HUES6 (cell line): ENCODE results near the gene CYP24A1.

Experiments used
- H3K27ac ChIP-seq: 2 replicates; pipeline ENCODE4 v1.7.0; 2013; ENCODE audit warnings: low read depth, mild to moderate bottlenecking, low read length, inconsistent platforms
- H3K27me3 ChIP-seq: 2 replicates; pipeline ENCODE4 v1.6.1; 2013; ENCODE audit warnings: low read length; ENCODE audit not compliant: control insufficient read depth, insufficient read depth
- H3K36me3 ChIP-seq: 2 replicates; pipeline ENCODE4 v1.6.1; 2013; ENCODE audit warnings: low read length; ENCODE audit not compliant: control insufficient read depth, insufficient read depth
- H3K4me1 ChIP-seq: 2 replicates; pipeline ENCODE4 v1.6.1; 2013; ENCODE audit warnings: low read length; ENCODE audit not compliant: control insufficient read depth, insufficient read depth
- H3K4me3 ChIP-seq: 2 replicates; pipeline ENCODE4 v1.5.1; 2013; ENCODE audit warnings: low read depth, low read length
- H3K9ac ChIP-seq: one replicate; pipeline ENCODE4 v1.6.1; 2013; ENCODE audit warnings: mild to moderate bottlenecking, low read length
- H3K9me3 ChIP-seq: 2 replicates; pipeline ENCODE4 v1.6.1; 2013; ENCODE audit warnings: low read depth, low read length; ENCODE audit not compliant: control insufficient read depth, insufficient read depth

CYP24A1 gene

DNA sequence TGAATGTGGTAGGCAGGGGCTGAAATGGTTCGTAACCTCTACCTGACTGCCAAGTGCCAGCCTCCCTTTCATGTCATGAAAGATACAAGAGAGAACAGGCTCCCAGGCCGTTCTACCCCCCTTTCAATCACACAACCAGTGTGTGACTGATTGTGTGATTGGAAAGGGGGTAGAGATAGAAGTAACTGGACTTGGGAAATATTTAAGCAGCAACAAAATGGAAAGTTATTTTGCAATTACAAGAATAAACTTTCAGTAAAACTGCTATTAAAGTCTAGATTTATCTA, 20.8 kb downstream of the CYP24A1 start:
- H3K9me3 ChIP-seq = no peaks in the 10 kb centered on the region
- H3K4me1 ChIP-seq = peaks cover 12% of the 10 kb centered on the region
- H3K36me3 ChIP-seq = no peaks in the 10 kb centered on the region
- no peaks in the 10 kb centered on the region for H3K27me3 ChIP-seq
- H3K4me3 ChIP-seq = no peak overlapping the region
- H3K27ac ChIP-seq = no peak overlapping the region
- no peak overlapping the region for H3K9ac ChIP-seq

DNA sequence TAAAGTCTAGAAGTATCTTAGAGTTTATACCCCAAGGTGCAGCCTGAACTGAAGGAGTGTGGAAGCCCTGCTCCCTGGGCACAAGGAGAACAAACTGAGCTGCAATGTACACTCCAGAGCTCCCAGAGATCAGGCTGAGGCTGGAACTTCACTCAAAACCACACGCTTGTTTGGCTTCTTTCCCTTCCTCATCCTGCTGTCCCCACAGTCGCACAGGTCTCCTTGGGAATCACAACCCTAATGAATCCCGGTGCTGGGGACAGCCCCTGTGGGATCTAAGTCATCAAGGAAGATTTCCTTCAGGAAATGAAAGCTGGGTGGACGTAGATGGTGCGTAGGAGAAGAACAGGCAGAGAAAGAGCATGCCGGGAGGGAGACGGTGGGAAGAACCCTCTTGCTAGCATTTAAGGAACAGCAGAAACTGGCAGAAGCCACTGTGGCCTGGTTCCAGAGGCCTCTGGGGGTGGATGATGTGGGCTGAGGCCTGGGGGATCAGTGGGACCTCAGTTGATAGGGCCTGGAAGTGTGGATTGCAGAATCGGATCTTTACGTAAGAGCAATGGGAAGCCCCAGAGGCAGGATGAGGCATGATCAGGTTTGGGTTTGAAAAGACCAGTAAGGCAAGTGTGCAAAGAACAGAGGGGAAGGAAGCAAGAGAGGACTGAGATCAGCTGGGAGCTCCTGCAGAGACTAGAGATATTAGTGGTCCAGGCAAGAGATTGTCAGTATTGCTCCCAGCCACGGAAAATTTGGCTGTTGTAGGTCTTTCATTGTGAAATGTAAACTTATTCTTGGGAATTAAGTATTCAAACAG, 21.4 kb downstream of the CYP24A1 start:
- Histone ChIP-seq H3K36me3 (no peaks in the 10 kb centered on the region), H3K27ac (no peak overlapping the region), H3K4me3 (no peak overlapping the region), H3K9me3 (no peaks in the 10 kb centered on the region), H3K27me3 (no peaks in the 10 kb centered on the region), H3K4me1 (peaks cover 12% of the 10 kb centered on the region), H3K9ac (no peak overlapping the region)

DNA sequence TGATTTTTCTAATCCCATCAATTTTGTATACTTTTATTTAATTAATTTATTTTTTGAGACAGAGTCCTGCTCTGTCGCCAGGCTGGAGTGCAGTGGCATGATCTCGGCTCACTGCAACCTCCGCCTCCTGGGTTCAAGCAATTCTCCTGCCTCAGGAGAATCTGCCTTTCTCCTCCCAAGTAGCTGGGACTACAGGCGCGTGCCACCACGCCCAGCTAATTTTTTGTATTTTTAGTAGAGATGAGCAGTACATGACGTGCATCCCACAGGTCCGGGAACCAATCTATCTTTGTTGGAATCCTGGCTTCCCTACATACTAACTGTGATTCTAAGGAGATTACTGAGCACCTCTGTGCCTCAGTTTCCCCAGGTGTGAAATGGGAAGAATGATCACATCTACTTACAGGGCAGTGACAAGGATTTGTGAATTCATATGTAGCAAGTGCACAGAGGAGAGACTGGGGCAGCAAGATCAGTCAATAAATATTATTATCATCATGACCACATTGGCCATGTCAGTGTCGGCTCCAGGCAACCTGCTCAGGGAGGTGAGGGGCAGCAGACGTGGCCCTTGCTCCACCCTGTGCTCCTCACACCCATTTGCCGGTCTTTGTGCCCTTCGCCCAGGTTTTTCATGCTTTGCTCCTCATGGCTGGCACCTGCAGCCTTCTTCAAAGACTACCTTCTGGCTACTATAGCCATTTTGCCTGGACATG, 22.1 kb downstream of the CYP24A1 start:
- Histone ChIP-seq H3K4me3 (no peak overlapping the region), H3K27me3 (no peaks in the 10 kb centered on the region), H3K9me3 (no peaks in the 10 kb centered on the region), H3K4me1 (peaks cover 10% of the 10 kb centered on the region; the same call in 1 of the 2 replicates), H3K9ac (no peak overlapping the region), H3K36me3 (no peaks in the 10 kb centered on the region), H3K27ac (no peak overlapping the region)

DNA sequence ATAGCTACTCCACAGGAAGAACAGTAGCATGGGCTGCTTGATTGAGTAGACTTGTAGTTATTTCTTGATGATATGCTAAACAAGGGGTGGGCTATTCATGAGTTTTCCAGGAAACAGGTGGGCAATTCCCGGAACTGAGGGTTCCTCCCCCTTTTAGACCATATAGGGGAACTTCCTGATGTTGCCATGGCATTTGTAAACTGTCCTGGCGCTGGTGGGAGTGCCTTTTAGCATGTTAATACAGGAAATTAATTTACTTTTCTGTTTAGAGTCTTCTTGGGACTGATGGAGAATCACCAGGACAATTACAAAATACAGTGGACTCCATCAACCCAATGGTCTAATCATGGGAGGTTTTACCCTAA, 22.7 kb downstream of the CYP24A1 start:
- H3K27ac ChIP-seq = no peak overlapping the region

DNA sequence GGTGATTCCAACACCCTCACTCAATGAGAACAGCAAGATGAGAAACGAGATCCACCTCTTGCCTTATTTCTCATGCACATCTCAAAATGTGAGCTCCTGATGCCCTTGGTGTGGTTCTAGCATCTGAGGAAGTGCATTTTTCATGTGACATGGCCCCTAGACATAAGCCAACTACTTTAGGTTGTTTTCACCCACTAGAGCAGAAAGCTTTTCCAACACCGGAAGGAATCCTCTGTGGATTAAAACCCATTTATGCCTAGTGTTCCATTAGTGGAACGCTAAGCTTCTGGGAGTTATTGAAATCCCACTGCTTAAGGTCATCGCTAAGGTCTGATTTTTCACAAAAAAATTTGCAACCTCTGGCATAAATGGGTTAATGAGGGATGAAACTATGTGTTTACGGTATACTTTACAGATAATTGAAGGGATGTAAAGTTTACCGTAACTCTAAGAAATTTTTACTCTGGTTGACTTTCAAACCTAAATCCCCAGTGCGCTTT, 24.0 kb downstream of the CYP24A1 start:
- Histone ChIP-seq H3K36me3 (no peaks in the 10 kb centered on the region), H3K4me1 (peaks cover 10% of the 10 kb centered on the region; the same call in 1 of the 2 replicates), H3K9ac (no peak overlapping the region), H3K27me3 (no peaks in the 10 kb centered on the region), H3K27ac (no peak overlapping the region), H3K9me3 (no peaks in the 10 kb centered on the region), H3K4me3 (no peak overlapping the region)

More for the DNA sequence above, 22.7 kb downstream of the CYP24A1 start:
- H3K9ac ChIP-seq = no peak overlapping the region
- no peaks in the 10 kb centered on the region for H3K36me3 ChIP-seq
- no peak overlapping the region for H3K4me3 ChIP-seq
- H3K27me3 ChIP-seq = no peaks in the 10 kb centered on the region
- peaks cover 10% of the 10 kb centered on the region; the same call in 1 of the 2 replicates for H3K4me1 ChIP-seq
- H3K9me3 ChIP-seq = no peaks in the 10 kb centered on the region

DNA sequence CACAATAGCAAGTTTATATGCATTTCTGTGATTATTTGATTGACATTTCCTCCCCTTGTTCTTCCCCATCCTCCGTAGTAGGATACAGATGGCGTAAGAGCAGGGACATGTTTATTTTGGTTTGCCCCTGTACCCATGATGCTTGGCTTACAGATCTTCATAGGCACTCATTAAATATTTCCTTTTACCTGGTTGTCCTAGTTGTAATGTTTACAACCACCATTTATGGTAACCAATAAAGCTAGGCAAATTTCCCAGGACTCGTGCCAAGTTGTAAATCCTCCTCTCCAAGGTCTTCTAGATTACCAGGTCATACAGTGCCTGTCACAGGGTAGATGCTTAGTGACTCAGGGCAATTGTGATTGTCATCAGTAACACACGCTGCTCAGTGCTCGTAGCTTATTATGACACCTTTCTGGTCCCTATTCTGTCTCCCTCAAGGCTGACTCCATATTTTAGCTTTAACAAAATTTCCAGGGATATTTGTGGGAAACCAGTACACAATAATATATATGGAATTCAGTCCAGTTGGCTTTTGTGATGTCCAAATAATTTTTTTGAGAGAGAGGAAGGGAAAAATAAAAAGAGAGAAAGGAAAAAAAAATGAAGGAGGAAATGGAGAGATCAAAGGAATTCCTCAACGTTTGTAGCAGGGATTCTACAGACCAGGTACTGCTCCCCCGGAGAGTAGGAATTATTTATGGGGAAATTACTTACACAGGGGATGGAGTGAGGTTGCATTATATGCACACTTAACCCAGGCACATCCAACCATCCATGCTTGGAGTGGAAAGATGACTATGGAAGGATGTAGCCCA, 24.6 kb downstream of the CYP24A1 start:
- Histone ChIP-seq H3K4me3 (no peak overlapping the region), H3K27me3 (no peaks in the 10 kb centered on the region), H3K4me1 (peaks cover 10% of the 10 kb centered on the region; the same call in 1 of the 2 replicates), H3K27ac (no peak overlapping the region), H3K36me3 (no peaks in the 10 kb centered on the region), H3K9ac (no peak overlapping the region), H3K9me3 (no peaks in the 10 kb centered on the region)

DNA sequence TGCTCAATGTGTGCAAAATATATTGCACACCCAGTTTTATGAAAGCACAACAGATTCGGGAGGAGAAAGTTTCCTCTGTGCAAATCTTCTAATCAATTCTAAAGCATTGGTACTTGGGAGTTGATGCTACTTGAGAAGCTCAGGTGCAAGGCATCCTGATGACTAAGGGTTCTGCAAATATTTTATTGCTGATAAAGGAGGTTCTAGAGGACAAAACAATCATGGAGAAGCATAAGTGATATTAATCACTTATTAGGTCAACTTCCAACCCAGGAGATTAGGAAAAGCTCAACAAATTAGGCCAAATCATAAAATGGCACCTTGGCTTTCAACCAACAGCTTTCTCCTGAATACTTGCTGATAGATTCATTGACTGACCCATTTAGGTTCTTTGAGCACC, 27.1 kb downstream of the CYP24A1 start:
- Histone ChIP-seq H3K9me3 (peaks cover 8% of the 10 kb centered on the region), H3K9ac (no peak overlapping the region), H3K27me3 (no peaks in the 10 kb centered on the region), H3K4me3 (no peak overlapping the region), H3K36me3 (no peaks in the 10 kb centered on the region), H3K27ac (no peak overlapping the region), H3K4me1 (peaks cover 10% of the 10 kb centered on the region; the same call in 1 of the 2 replicates)

DNA sequence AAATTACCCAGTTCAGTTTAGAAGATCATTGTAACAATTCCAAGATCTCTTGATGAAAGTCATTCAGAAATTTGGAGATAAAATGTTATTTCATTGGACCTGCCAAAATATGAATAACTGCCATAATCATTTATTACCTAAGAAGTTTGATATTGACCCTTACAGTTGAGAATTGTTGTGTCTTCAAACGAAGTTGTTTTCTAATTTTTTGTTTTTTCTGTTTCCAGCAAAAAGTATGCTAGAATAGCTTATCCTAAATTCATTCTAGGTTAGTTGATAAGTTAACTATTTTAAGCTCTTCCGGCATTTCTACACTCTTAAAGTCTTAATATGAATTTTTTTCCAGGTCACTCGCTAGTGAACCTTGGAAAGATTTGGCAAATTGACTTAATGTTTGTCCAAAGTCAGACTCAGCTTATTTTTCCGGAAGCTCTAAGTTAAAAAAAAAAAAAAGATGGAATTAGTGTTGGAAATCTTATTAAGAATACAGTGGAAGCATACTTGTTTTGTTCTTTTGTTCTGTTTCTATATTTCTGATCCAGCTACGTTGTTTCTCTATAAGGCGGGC, 28.9 kb downstream of the CYP24A1 start:
- peaks cover 15% of the 10 kb centered on the region for H3K9me3 ChIP-seq
- H3K4me3 ChIP-seq = no peak overlapping the region
- peaks cover 10% of the 10 kb centered on the region; the same call in 1 of the 2 replicates for H3K4me1 ChIP-seq
- no peak overlapping the region for H3K27ac ChIP-seq
- H3K36me3 ChIP-seq = no peaks in the 10 kb centered on the region
- no peak overlapping the region for H3K9ac ChIP-seq
- no peaks in the 10 kb centered on the region for H3K27me3 ChIP-seq

DNA sequence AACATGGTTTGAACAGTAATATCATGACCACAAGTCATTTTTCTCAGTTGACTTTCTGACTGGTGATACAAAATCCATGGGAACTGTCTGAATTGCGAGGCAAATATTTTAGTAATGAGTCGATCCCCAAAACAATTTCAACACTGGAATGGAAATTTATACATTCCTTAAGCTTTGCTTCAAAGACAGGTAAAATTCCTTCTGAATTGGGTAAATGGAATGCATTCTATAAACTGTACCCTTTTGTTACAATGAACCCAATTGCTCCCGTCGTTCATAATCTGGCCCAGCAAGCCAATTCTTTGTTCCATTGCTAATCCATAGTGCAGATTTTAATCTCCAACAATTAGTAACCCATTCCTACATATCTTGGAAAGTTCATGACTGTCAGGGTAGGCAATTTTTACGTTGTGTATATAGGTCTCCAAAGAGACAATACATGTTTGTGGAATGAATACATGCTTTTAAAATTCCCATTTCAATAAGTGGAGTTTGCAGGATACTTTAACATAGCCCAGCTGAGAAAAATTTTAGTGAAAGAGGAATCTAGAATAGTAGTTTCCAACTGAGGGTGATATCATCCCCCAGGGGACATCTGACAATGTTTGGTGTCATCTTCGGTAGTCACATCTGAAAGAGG, 32.7 kb downstream of the CYP24A1 start:
- peaks cover 15% of the 10 kb centered on the region for H3K9me3 ChIP-seq
- H3K9ac ChIP-seq = no peak overlapping the region
- no peak overlapping the region for H3K27ac ChIP-seq
- H3K4me1 ChIP-seq = no peaks in the 10 kb centered on the region
- no peaks in the 10 kb centered on the region for H3K36me3 ChIP-seq
- no peak overlapping the region for H3K4me3 ChIP-seq
- H3K27me3 ChIP-seq = no peaks in the 10 kb centered on the region

DNA sequence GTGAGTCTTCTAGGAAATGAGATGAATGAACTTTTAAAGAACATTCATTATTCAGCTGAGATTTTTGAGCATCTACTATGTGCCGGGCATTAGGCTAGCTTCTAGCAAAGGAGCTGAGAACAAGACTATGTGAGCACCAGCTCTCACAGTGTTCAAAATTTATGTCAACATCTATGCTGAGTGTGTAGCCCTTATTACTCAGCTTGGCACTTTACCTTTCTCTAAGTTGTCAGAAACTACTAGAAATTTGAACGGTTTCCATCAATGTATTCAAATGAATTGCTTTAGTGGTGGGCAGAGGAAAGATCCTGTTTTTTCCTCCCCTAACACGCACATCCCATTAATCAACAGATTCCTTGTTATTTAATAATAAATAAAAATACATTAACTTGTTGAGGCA, 33.3 kb downstream of the CYP24A1 start:
- Histone ChIP-seq H3K4me1 (no peaks in the 10 kb centered on the region), H3K36me3 (no peaks in the 10 kb centered on the region), H3K27me3 (no peaks in the 10 kb centered on the region), H3K27ac (no peak overlapping the region), H3K4me3 (no peak overlapping the region), H3K9me3 (peaks cover 20% of the 10 kb centered on the region), H3K9ac (no peak overlapping the region)
